Endothelial cell of umbilical vein (primary cell): ENCODE results near the gene COL26A1. TPM values are rescaled to one million over a fixed set of nuclear protein-coding genes. Genes with fewer than 3 reads are reported as not detected.

Source experiments
- BruUV-seq: library from RNA; stranded (reverse); fragments of 400-500 nt; replicated peaks from 2 replicates; lab custom pipeline; 2021; lab: Mats Ljungman, UMichigan
- CTCF ChIA-PET: fragments of 300-600, 350-600 bp; sonication (Branson Sonifier 250); formaldehyde crosslinking; loops from one replicate; lab custom pipeline; 2021; ENCODE audit warnings: antibody characterized with exemption, inconsistent platforms; lab: Charles Lee
- POLR2A ChIA-PET: fragments of 300-600, 350-600 bp; sonication (Branson Sonifier 250); formaldehyde crosslinking; loops from one replicate; lab custom pipeline; 2021; ENCODE audit warnings: antibody characterized with exemption, inconsistent platforms; lab: Charles Lee
- DNase-seq: peaks from one replicate; pipeline ENCODE4 v3.0.0-alpha.2; 2011; ENCODE audit warnings: low read depth, low spot score
- FAIRE-seq: peaks from 2 replicates; lab custom pipeline; 2011; peaks lifted over from hg19 to GRCh38; lab: Jason Lieb, UNC
- H2AFZ ChIP-seq: 2 replicates; pipeline ENCODE4 v1.6.0; 2012; ENCODE audit warnings: low read depth, low read length, control low read depth, inconsistent platforms
- H3K27ac ChIP-seq: 2 replicates; pipeline ENCODE4 v1.5.1; 2011; ENCODE audit warnings: low read depth, mild to moderate bottlenecking, control low read depth, low read length, moderate library complexity; ENCODE audit not compliant: insufficient read depth
- H3K27me3 ChIP-seq, 2 experiments: 2 replicates each; pipeline versions ENCODE4 v1.6.0 to v1.6.1; 2011; ENCODE audit warnings: low read length in 2 of 2, mixed read lengths in 1 of 2; ENCODE audit not compliant: control insufficient read depth in 2 of 2, insufficient read depth in 2 of 2
- H3K36me3 ChIP-seq, 2 experiments: 2 replicates in 1 of 2; 3 replicates in 1 of 2; pipeline ENCODE4 v1.5.1; 2011; ENCODE audit warnings: low read length in 2 of 2, mild to moderate bottlenecking in 1 of 2, moderate library complexity in 1 of 2; ENCODE audit not compliant: control insufficient read depth in 2 of 2, insufficient read depth in 2 of 2; ENCODE audit errors: extremely low read depth in 1 of 2
- H3K4me1 ChIP-seq: 3 replicates; pipeline ENCODE4 v1.5.1; 2011; ENCODE audit warnings: mild to moderate bottlenecking, low read length; ENCODE audit not compliant: control insufficient read depth, insufficient read depth; ENCODE audit errors: extremely low read depth
- H3K4me2 ChIP-seq: 2 replicates; pipeline ENCODE4 v1.6.1; 2011; ENCODE audit warnings: low read length, control low read depth, mixed read lengths; ENCODE audit not compliant: insufficient read depth
- H3K4me3 ChIP-seq, 3 experiments: fragments of 200-600 bp in 1 of 3; sonication (generic), shearing (Covaris generic) in 1 of 3; replicated peaks in 1 of 3; 2 replicates each; pipeline ENCODE4 v1.5.1; 2011 to 2016; ENCODE audit warnings: control low read depth in 3 of 3, low read length in 3 of 3, mild to moderate bottlenecking in 2 of 3, inconsistent platforms in 1 of 3, low read depth in 1 of 3, moderate library complexity in 1 of 3; ENCODE audit not compliant: insufficient read depth in 1 of 3
- H3K79me2 ChIP-seq: 2 replicates; pipeline ENCODE4 v1.6.0; 2012; ENCODE audit warnings: low read length, inconsistent platforms; ENCODE audit not compliant: control insufficient read depth, insufficient read depth
- H3K9ac ChIP-seq: replicated peaks from 2 replicates; pipeline ENCODE3; 2011; ENCODE audit warnings: low read length, control low read depth; ENCODE audit not compliant: insufficient read depth; ENCODE audit errors: extremely low read depth
- H3K9me1 ChIP-seq: replicated peaks from 3 replicates; pipeline ENCODE4 v1.6.0; 2011; ENCODE audit warnings: mild to moderate bottlenecking, low read length; ENCODE audit not compliant: control insufficient read depth, insufficient read depth; ENCODE audit errors: extremely low read depth
- H3K9me3 ChIP-seq: replicated peaks from 2 replicates; pipeline ENCODE4 v1.5.1; 2012; ENCODE audit warnings: low read length, inconsistent platforms; ENCODE audit not compliant: control insufficient read depth, insufficient read depth
- H4K20me1 ChIP-seq: replicated peaks from 2 replicates; pipeline ENCODE3; 2011; ENCODE audit warnings: mild to moderate bottlenecking, low read length; ENCODE audit not compliant: control insufficient read depth, insufficient read depth; ENCODE audit errors: extremely low read depth
- EZH2 ChIP-seq: IDR thresholded peaks from 2 replicates; pipeline ENCODE4 v1.6.1; 2012; ENCODE audit warnings: borderline replicate concordance, low read depth, mild to moderate bottlenecking, moderate library complexity, low read length, inconsistent platforms; ENCODE audit not compliant: severe bottlenecking
- FOS ChIP-seq: IDR thresholded peaks from 2 replicates; pipeline ENCODE4 v1.6.1; 2011; ENCODE audit warnings: mild to moderate bottlenecking, low read length, moderate library complexity, borderline replicate concordance; ENCODE audit not compliant: insufficient read depth
- GATA2 ChIP-seq: IDR thresholded peaks from 2 replicates; pipeline ENCODE4 v1.7.0; 2011; ENCODE audit warnings: low read depth, mild to moderate bottlenecking, moderate library complexity, mixed read lengths, low read length; ENCODE audit not compliant: insufficient read length, insufficient read depth
- JUN ChIP-seq: IDR thresholded peaks from 2 replicates; pipeline ENCODE4 v1.6.1; 2011; ENCODE audit warnings: borderline replicate concordance, low read depth; ENCODE audit not compliant: insufficient read length, insufficient read depth
- MAX ChIP-seq: IDR thresholded peaks from 2 replicates; pipeline ENCODE4 v1.6.1; 2011; ENCODE audit not compliant: insufficient read depth, insufficient read length
- MYC ChIP-seq: IDR thresholded peaks from one replicate; pipeline ENCODE4 v1.6.1; 2011; ENCODE audit warnings: mild to moderate bottlenecking, low read depth, low read length
- POLR2A ChIP-seq: IDR thresholded peaks from 2 replicates; pipeline ENCODE4 v1.6.1; 2012; ENCODE audit warnings: low read depth, mild to moderate bottlenecking, control low read depth, low read length
- POLR2AphosphoS5 ChIP-seq: IDR thresholded peaks from 2 replicates; pipeline ENCODE4 v1.6.1; 2012; ENCODE audit warnings: low read depth, mild to moderate bottlenecking, control low read depth, low read length, moderate library complexity; ENCODE audit not compliant: insufficient read depth
- dilution Hi-C: fragments of 300-500 bp; cut with MboI; formaldehyde crosslinking; loops from one replicate; pipeline ENCODE4 v1.15.0; 2019; ENCODE audit warnings: low sequenced_read_pairs; ENCODE audit not compliant: extremely low pct_ligation_motif_present
- intact Hi-C: fragments of 100-400 bp; cut with micrococcal nuclease; formaldehyde crosslinking; loops from one replicate; pipeline ENCODE4 v1.10.0; 2022
- polyA plus RNA-seq, 4 experiments: library from polyadenylated mRNA; depleted of rRNA in 3 of 4; stranded (reverse) in 3 of 4; unstranded in 1 of 4; fragments of >200 nt; gene quantifications; 2 replicates each; pipeline versions ENCODE4 v1.2.1 to v1.2.3, GENCODE V29; 2011 to 2012; ENCODE audit warnings: missing spikeins in 1 of 4
- total RNA-seq: library from RNA; stranded (reverse); gene quantifications from 2 replicates; pipeline ENCODE4 v1.2.3, GENCODE V29; 2021
- TF ChIP-seq, protein P1 (sequence below), 2 donors: IDR thresholded peaks; 1 replicate in 1 of 2; 2 replicates in 1 of 2; pipeline ENCODE4 v1.5.1; 2011; ENCODE audit warnings: low read length in 2 of 2, mild to moderate bottlenecking in 2 of 2, moderate library complexity in 2 of 2, control low read depth in 1 of 2, inconsistent platforms in 1 of 2, low read depth in 1 of 2; ENCODE audit not compliant: insufficient read depth in 1 of 2; ENCODE audit errors: extremely low read depth in 1 of 2

Gene COL26A1
- total and polyA plus RNA-seq, 2 donors (not counting 3 experiments of a cell fraction or from before 2014, with no cell fraction given): not detected

- TF ChIP-seq, protein P1, sequence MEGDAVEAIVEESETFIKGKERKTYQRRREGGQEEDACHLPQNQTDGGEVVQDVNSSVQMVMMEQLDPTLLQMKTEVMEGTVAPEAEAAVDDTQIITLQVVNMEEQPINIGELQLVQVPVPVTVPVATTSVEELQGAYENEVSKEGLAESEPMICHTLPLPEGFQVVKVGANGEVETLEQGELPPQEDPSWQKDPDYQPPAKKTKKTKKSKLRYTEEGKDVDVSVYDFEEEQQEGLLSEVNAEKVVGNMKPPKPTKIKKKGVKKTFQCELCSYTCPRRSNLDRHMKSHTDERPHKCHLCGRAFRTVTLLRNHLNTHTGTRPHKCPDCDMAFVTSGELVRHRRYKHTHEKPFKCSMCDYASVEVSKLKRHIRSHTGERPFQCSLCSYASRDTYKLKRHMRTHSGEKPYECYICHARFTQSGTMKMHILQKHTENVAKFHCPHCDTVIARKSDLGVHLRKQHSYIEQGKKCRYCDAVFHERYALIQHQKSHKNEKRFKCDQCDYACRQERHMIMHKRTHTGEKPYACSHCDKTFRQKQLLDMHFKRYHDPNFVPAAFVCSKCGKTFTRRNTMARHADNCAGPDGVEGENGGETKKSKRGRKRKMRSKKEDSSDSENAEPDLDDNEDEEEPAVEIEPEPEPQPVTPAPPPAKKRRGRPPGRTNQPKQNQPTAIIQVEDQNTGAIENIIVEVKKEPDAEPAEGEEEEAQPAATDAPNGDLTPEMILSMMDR (IDR thresholded peaks at IDR 0.05; ENCODE audit: extremely low read depth in 1 of 2, insufficient read depth in 1 of 2, low read depth in 1 of 2, low read length in 2 of 2): no peak
- TF ChIP-seq FOS: no peak
- TF ChIP-seq POLR2A: no peak
- TF ChIP-seq EZH2: no peak
- no peak for TF ChIP-seq JUN
- TF ChIP-seq MYC: no peak
- TF ChIP-seq MAX: no peak
- no peak for TF ChIP-seq GATA2
- TF ChIP-seq POLR2AphosphoS5: no peak
- ChIA-PET CTCF (no interaction called here), POLR2A (no interaction called here)
- Histone ChIP-seq H3K27ac (no peak overlapping the region), H3K9ac (no peak overlapping the region), H3K9me1 (no peaks in the 10 kb centered on the region), H3K27me3 (no peaks in the 10 kb centered on the region), H3K36me3 (no peaks in the 10 kb centered on the region), H3K4me3 (no peak overlapping the region), H3K79me2 (no peaks in the 10 kb centered on the region), H3K4me2 (no peak overlapping the region), H3K4me1 (no peaks in the 10 kb centered on the region), H2AFZ (no peak overlapping the region), H3K9me3 (no peaks in the 10 kb centered on the region), H4K20me1 (no peaks in the 10 kb centered on the region)
- no TSS peak for BruUV-seq
- dilution Hi-C loops: no loop called here
- DNase-seq: no peak
- intact Hi-C loops: no loop called here
- no peak for FAIRE-seq
Measured at GRCh38 chr7:101589052-101589451, 226.4 kb downstream of the COL26A1 start.
